ENCODE results near the gene JADE2. TPM values are rescaled to one million over a fixed set of nuclear protein-coding genes. Genes with fewer than 3 reads are reported as not detected.

The JADE2 gene
- polyA plus RNA-seq, 3 donors, result 2.1 to 10.2 (median 3.1) TPM

DNA sequence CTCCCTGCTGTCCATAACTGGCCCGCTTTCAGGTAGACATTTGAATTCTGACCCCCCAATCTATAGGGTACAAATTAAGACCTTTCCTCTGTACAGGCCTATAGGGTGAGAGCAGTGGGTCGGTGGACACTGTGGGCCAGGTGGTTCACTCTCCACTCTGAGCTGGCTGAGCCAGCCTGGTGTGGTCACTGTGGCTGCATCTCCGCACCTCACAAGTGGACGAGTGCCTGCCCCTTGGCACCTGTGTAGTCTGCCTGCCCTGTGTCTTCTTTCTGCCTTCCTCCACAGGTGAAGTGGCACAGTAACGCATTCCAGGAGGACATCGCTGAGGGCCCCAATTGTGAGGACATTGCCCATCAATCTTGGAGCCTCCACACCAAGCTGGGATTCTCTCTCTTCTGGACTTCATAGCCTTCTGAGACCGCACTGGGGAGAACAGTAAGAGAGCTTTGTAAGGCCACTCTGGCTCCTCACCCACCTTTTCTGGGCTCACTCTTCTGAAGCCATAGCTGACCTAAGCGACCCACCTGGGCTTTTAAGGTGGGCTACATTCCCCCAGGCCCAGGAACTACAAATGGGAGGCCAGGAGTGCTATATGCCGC lies 33.5 kb upstream of the JADE2 start:
- WGBS (ENCODE audit: insufficient coverage), result 98% methylated on average over 6 of the region's 9 CpGs
- no peaks in the 10 kb centered on the region for H3K36me3 ChIP-seq (replicated peaks in 1 of 2; ENCODE audit: control insufficient read depth in 1 of 2, insufficient read depth in 2 of 2, low read length in 2 of 2)
- no peak overlapping the region for H3K4me3 Mint-ChIP-seq
- H3K27me3 ChIP-seq (ENCODE audit: control insufficient read depth in 2 of 2, insufficient read depth in 2 of 2, low read length in 2 of 2), result no peaks in the 10 kb centered on the region
- H3K27me3 Mint-ChIP-seq (ENCODE audit: low read depth in 3 of 3), result peaks cover 0 to 2% (median under 1%) of the 10 kb centered on the region in 3 donors
- H3K9ac ChIP-seq (ENCODE audit: insufficient read depth, low read length, poor library complexity, severe bottlenecking), result no peak overlapping the region
- H2AFZ ChIP-seq (ENCODE audit: insufficient read depth, low read depth, low read length, poor library complexity, severe bottlenecking), result no peak overlapping the region
- TF ChIP-seq, protein P1, sequence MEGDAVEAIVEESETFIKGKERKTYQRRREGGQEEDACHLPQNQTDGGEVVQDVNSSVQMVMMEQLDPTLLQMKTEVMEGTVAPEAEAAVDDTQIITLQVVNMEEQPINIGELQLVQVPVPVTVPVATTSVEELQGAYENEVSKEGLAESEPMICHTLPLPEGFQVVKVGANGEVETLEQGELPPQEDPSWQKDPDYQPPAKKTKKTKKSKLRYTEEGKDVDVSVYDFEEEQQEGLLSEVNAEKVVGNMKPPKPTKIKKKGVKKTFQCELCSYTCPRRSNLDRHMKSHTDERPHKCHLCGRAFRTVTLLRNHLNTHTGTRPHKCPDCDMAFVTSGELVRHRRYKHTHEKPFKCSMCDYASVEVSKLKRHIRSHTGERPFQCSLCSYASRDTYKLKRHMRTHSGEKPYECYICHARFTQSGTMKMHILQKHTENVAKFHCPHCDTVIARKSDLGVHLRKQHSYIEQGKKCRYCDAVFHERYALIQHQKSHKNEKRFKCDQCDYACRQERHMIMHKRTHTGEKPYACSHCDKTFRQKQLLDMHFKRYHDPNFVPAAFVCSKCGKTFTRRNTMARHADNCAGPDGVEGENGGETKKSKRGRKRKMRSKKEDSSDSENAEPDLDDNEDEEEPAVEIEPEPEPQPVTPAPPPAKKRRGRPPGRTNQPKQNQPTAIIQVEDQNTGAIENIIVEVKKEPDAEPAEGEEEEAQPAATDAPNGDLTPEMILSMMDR (IDR thresholded peaks at IDR 0.05), result no peak
- DNase-seq, result no peak
- peaks cover 11% of the 10 kb centered on the region for H3K4me1 Mint-ChIP-seq
- H3K9me3 ChIP-seq (replicated peaks in 1 of 2; ENCODE audit: control insufficient read depth in 1 of 2, insufficient read depth in 1 of 2, low read length in 2 of 2), result no peaks in the 10 kb centered on the region
- H3K27ac Mint-ChIP-seq, result no peak overlapping the region
- H3K4me3 ChIP-seq (replicated peaks in 1 of 3; ENCODE audit: low read depth in 2 of 3, low read length in 3 of 3), result no peak overlapping the region
- peaks cover 0 to 3% (median 0%) of the 10 kb centered on the region in 7 donors for H3K9me3 Mint-ChIP-seq
- H3K27ac ChIP-seq (ENCODE audit: low read depth in 1 of 2, low read length in 2 of 2), result no peak overlapping the region
- intact Hi-C loops (cut with micrococcal nuclease), result no loop called here
- no peak overlapping the region for H3K4me2 ChIP-seq (replicated peaks; ENCODE audit: extremely low read depth, low read length, poor library complexity, severe bottlenecking)
- H4K20me1 ChIP-seq (ENCODE audit: insufficient read depth, low read length), result no peaks in the 10 kb centered on the region
- no peaks in the 10 kb centered on the region for H3K36me3 Mint-ChIP-seq
- H3K4me1 ChIP-seq (ENCODE audit: control insufficient read depth in 1 of 2, insufficient read depth in 2 of 2, low read length in 2 of 2), result peaks cover 4 to 9% of the 10 kb centered on the region in 2 donors
- no peaks in the 10 kb centered on the region for H3K79me2 ChIP-seq (ENCODE audit: insufficient read depth, low read length)

DNA sequence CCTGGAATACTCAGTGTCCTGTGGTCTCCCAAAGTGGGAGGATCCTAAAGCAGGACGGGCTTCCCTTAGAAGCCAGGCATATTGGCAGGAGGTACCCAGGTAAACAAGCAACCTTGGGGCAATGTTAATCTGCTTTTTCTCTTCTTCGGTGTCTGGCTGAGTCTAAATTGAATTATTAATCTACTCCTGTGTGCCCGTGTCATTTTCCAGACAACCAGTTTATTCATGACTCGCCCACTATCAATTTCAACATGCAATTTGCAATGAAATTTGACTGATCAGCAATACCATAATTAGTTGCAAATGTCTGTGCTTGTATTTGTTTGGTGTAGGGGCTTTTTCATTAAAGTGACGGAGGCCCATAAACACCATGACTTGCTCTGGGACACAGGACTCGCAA lies 32.9 kb upstream of the JADE2 start:
- no peak overlapping the region for H3K4me3 ChIP-seq (replicated peaks in 1 of 3; ENCODE audit: low read depth in 2 of 3, low read length in 3 of 3)
- Mint-ChIP-seq H3K27ac (no peak overlapping the region), H3K27me3 (ENCODE audit: low read depth in 3 of 3) (peaks cover 0 to 2% (median 0%) of the 10 kb centered on the region in 3 donors), H3K36me3 (no peaks in the 10 kb centered on the region), H3K4me1 (peaks cover 11% of the 10 kb centered on the region), H3K4me3 (no peak overlapping the region), H3K9me3 (peaks cover 0 to 3% (median 0%) of the 10 kb centered on the region in 7 donors)
- H3K27ac ChIP-seq (ENCODE audit: low read depth in 1 of 2, low read length in 2 of 2), result no peak overlapping the region
- intact Hi-C loops (cut with micrococcal nuclease), result no loop called here
- no peak overlapping the region for H2AFZ ChIP-seq (ENCODE audit: insufficient read depth, low read depth, low read length, poor library complexity, severe bottlenecking)
- no peaks in the 10 kb centered on the region for H3K27me3 ChIP-seq (ENCODE audit: control insufficient read depth in 2 of 2, insufficient read depth in 2 of 2, low read length in 2 of 2)
- 94% methylated on average over 4 of the region's 6 CpGs for WGBS (ENCODE audit: insufficient coverage)
- H3K4me2 ChIP-seq (replicated peaks; ENCODE audit: extremely low read depth, low read length, poor library complexity, severe bottlenecking), result no peak overlapping the region
- H3K9ac ChIP-seq (ENCODE audit: insufficient read depth, low read length, poor library complexity, severe bottlenecking), result no peak overlapping the region
- peaks cover 4 to 9% of the 10 kb centered on the region in 2 donors for H3K4me1 ChIP-seq (ENCODE audit: control insufficient read depth in 1 of 2, insufficient read depth in 2 of 2, low read length in 2 of 2)
- no peak for DNase-seq
- no peaks in the 10 kb centered on the region for H4K20me1 ChIP-seq (ENCODE audit: insufficient read depth, low read length)
- no peaks in the 10 kb centered on the region for H3K79me2 ChIP-seq (ENCODE audit: insufficient read depth, low read length)
- H3K36me3 ChIP-seq (replicated peaks in 1 of 2; ENCODE audit: control insufficient read depth in 1 of 2, insufficient read depth in 2 of 2, low read length in 2 of 2), result no peaks in the 10 kb centered on the region
- TF ChIP-seq, protein P1 (IDR thresholded peaks at IDR 0.05), result no peak
- H3K9me3 ChIP-seq (replicated peaks in 1 of 2; ENCODE audit: control insufficient read depth in 1 of 2, insufficient read depth in 1 of 2, low read length in 2 of 2), result no peaks in the 10 kb centered on the region
